ENCODE data around the gene IPO4.
A peak's percentile ranks its signal among the peaks of the same experiment; 100 is the strongest.
"Not testable (repeated sequence)": the region's sequence is repeated elsewhere in the genome, so short reads cannot be mapped to it uniquely, and the experiment has no call there.

IPO4 gene

GRCh38 chr14:24188251-24189058 is at the start of gene IPO4:
IPO4 (minus strand) TSS chr14:24188816; CDS start chr14:24188787, 29 bp downstream.
- FAIRE-seq, result peak; percentile 80

GRCh38 chr14:24238123-24238522 is 49.5 kb upstream of the IPO4 start:
- no peak for FAIRE-seq

- no peak for FAIRE-seq
Observed at GRCh38 chr14:24237463-24237955, 48.9 kb upstream of the IPO4 start.

GRCh38 chr14:24236689-24237462 is 48.3 kb upstream of the IPO4 start:
- no peak for FAIRE-seq

- no peak for FAIRE-seq
Observed at GRCh38 chr14:24235804-24236688, 47.4 kb upstream of the IPO4 start.

GRCh38 chr14:24234095-24235005 is 45.7 kb upstream of the IPO4 start:
- FAIRE-seq, result no peak

GRCh38 chr14:24233538-24233866 is 44.9 kb upstream of the IPO4 start:
- no peak for FAIRE-seq

GRCh38 chr14:24232645-24233537 is 44.3 kb upstream of the IPO4 start, which contains the start of gene GMPR2:
GMPR2 (plus strand) TSS chr14:24232929; CDS start chr14:24233254, 325 bp downstream.
- FAIRE-seq, result no peak

- no peak for FAIRE-seq
Observed at GRCh38 chr14:24232121-24232644, 43.6 kb upstream of the IPO4 start, which contains the start of gene NEDD8. NEDD8 (minus strand) TSS chr14:24232367; CDS start chr14:24232267, 100 bp downstream.

- FAIRE-seq, result no peak
Observed at GRCh38 chr14:24231263-24232120, 42.9 kb upstream of the IPO4 start.

- FAIRE-seq, result no peak
Observed at GRCh38 chr14:24228902-24229301, 40.3 kb upstream of the IPO4 start.

- FAIRE-seq, result no peak
Observed at GRCh38 chr14:24226473-24226872, 37.9 kb upstream of the IPO4 start.

GRCh38 chr14:24224618-24225071 is 36.0 kb upstream of the IPO4 start:
- FAIRE-seq, result no peak

GRCh38 chr14:24222987-24223386 is 34.4 kb upstream of the IPO4 start:
- FAIRE-seq, result not testable (repeated sequence)

- no peak for FAIRE-seq
Observed at GRCh38 chr14:24219521-24219920, 30.9 kb upstream of the IPO4 start.

- no peak for FAIRE-seq
Observed at GRCh38 chr14:24219080-24219479, 30.5 kb upstream of the IPO4 start.

GRCh38 chr14:24216876-24217275 is 28.3 kb upstream of the IPO4 start:
- not testable (repeated sequence) for FAIRE-seq

GRCh38 chr14:24216345-24216699 is 27.7 kb upstream of the IPO4 start:
- no peak for FAIRE-seq
